DND-41 (cell line): ENCODE measurements around the gene ZC3H13.
"Not testable (repeated sequence)": the region's sequence is repeated elsewhere in the genome, so short reads cannot be mapped to it uniquely, and the experiment has no call there.

Experiments
- ATAC-seq: fragments of 200-7000 bp; cut with Tn5 transposase; 3 replicates; pipeline ENCODE4 v1.9.1; 2021; ENCODE audit warnings: low read depth; ENCODE audit not compliant: insufficient read depth
- DNase-seq: peaks from one replicate; pipeline ENCODE4 v3.0.0-alpha.2; 2020
- H2AFZ ChIP-seq: 2 replicates; pipeline ENCODE4 v1.6.0; 2012; ENCODE audit warnings: low read depth, low read length
- H3K27ac ChIP-seq: 2 replicates; pipeline ENCODE4 v1.5.1; 2012; ENCODE audit warnings: low read length, inconsistent platforms
- H3K27me3 ChIP-seq: fragments of 200-600 bp; sonication (generic); 2 replicates; pipeline ENCODE4 v1.6.0; 2012; ENCODE audit warnings: low read length, mild to moderate bottlenecking, inconsistent platforms; ENCODE audit not compliant: insufficient read depth, poor library complexity
- H3K36me3 ChIP-seq: 2 replicates; pipeline ENCODE4 v1.5.1; 2012; ENCODE audit warnings: low read length, inconsistent platforms; ENCODE audit not compliant: insufficient read depth
- H3K4me1 ChIP-seq: 2 replicates; pipeline ENCODE4 v1.5.1; 2012; ENCODE audit warnings: mild to moderate bottlenecking, low read length; ENCODE audit not compliant: insufficient read depth
- H3K4me2 ChIP-seq: 2 replicates; pipeline ENCODE4 v1.6.0; 2012; ENCODE audit warnings: mild to moderate bottlenecking, moderate library complexity, low read length, inconsistent platforms; ENCODE audit not compliant: insufficient read depth
- H3K4me3 ChIP-seq, 2 experiments: fragments of 200-600 bp in 1 of 2; shearing (Covaris generic) in 1 of 2; 2 replicates each; pipeline ENCODE4 v1.5.1; 2012 to 2016; ENCODE audit warnings: inconsistent platforms in 2 of 2, low read length in 2 of 2, mild to moderate bottlenecking in 2 of 2, low read depth in 1 of 2, moderate library complexity in 1 of 2
- H3K79me2 ChIP-seq: 2 replicates; pipeline ENCODE4 v1.6.0; 2012; ENCODE audit warnings: low read length, inconsistent platforms; ENCODE audit not compliant: insufficient read depth
- H3K9ac ChIP-seq: 2 replicates; pipeline ENCODE4 v1.6.0; 2012; ENCODE audit warnings: low read depth, mild to moderate bottlenecking, inconsistent platforms, low read length, moderate library complexity
- H3K9me3 ChIP-seq: 2 replicates; pipeline ENCODE4 v1.5.1; 2012; ENCODE audit warnings: low read length, moderate library complexity, mild to moderate bottlenecking, inconsistent platforms; ENCODE audit not compliant: insufficient read depth, severe bottlenecking
- H4K20me1 ChIP-seq: 2 replicates; pipeline ENCODE4 v1.6.0; 2012; ENCODE audit warnings: low read length; ENCODE audit not compliant: insufficient read depth
- EZH2 ChIP-seq: IDR thresholded peaks from 3 replicates; pipeline ENCODE4 v1.6.1; 2012; ENCODE audit warnings: borderline replicate concordance, low read depth, mild to moderate bottlenecking, moderate library complexity, low read length, inconsistent platforms; ENCODE audit not compliant: severe bottlenecking
- TF ChIP-seq, protein P1 (sequence below): IDR thresholded peaks from 2 replicates; pipeline ENCODE4 v1.5.1; 2012; ENCODE audit warnings: borderline replicate concordance, low read length, moderate library complexity, mild to moderate bottlenecking; ENCODE audit not compliant: poor library complexity, severe bottlenecking; ENCODE audit errors: extremely low read depth

Gene ZC3H13

DNA sequence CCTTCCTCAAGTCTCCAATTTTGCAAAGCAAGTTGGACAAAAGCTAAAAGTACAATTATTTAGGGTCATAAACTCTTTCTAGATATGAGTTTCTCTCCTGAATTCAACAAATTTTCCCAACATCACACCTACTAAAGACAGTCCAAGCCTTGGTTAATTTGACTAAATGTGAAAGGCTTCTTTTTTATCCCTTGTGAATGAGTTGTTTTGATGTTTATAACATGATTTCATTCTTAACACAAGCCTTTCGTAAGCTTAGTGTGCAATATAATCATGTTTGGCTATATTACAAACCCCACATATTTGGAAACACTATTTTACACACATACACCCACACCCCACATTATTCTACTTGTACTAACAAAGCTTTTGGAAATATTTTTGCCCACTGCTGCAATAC, 57.3 kb downstream of the ZC3H13 start:
- DNase-seq (no peak), ATAC-seq (no peak)
- H3K36me3 ChIP-seq: peaks cover 44% of the 10 kb centered on the region
- H3K79me2 ChIP-seq: no peaks in the 10 kb centered on the region
- H4K20me1 ChIP-seq: no peaks in the 10 kb centered on the region
- no peak overlapping the region for H3K9ac ChIP-seq
- H3K4me3 ChIP-seq: no peak overlapping the region
- no peaks in the 10 kb centered on the region for H3K27me3 ChIP-seq
- no peak overlapping the region for H3K27ac ChIP-seq
- no peaks in the 10 kb centered on the region for H3K9me3 ChIP-seq
- TF ChIP-seq EZH2: no peak
- TF ChIP-seq, protein P1, sequence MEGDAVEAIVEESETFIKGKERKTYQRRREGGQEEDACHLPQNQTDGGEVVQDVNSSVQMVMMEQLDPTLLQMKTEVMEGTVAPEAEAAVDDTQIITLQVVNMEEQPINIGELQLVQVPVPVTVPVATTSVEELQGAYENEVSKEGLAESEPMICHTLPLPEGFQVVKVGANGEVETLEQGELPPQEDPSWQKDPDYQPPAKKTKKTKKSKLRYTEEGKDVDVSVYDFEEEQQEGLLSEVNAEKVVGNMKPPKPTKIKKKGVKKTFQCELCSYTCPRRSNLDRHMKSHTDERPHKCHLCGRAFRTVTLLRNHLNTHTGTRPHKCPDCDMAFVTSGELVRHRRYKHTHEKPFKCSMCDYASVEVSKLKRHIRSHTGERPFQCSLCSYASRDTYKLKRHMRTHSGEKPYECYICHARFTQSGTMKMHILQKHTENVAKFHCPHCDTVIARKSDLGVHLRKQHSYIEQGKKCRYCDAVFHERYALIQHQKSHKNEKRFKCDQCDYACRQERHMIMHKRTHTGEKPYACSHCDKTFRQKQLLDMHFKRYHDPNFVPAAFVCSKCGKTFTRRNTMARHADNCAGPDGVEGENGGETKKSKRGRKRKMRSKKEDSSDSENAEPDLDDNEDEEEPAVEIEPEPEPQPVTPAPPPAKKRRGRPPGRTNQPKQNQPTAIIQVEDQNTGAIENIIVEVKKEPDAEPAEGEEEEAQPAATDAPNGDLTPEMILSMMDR: no peak
- H3K4me2 ChIP-seq: no peak overlapping the region
- H2AFZ ChIP-seq: no peak overlapping the region
- no peaks in the 10 kb centered on the region for H3K4me1 ChIP-seq

- Histone ChIP-seq H3K9me3 (no peaks in the 10 kb centered on the region), H3K27ac (no peak overlapping the region), H3K36me3 (peaks cover 39% of the 10 kb centered on the region), H3K27me3 (no peaks in the 10 kb centered on the region), H3K4me3 (no peak overlapping the region), H2AFZ (no peak overlapping the region), H3K4me1 (no peaks in the 10 kb centered on the region), H3K79me2 (no peaks in the 10 kb centered on the region), H4K20me1 (no peaks in the 10 kb centered on the region), H3K4me2 (no peak overlapping the region), H3K9ac (no peak overlapping the region)
- TF ChIP-seq, protein P1: no peak
- TF ChIP-seq EZH2: no peak
- DNase-seq (no peak), ATAC-seq (no peak)
These were observed 57.8 kb downstream of the ZC3H13 start for GRCh38 chr13:45994752-45995151.

GRCh38 chr13:45989607-45990006, 62.9 kb downstream of the ZC3H13 start:
- no peak overlapping the region for H3K27ac ChIP-seq
- DNase-seq: no peak
- no peaks in the 10 kb centered on the region for H3K79me2 ChIP-seq
- H3K9ac ChIP-seq: no peak overlapping the region
- TF ChIP-seq EZH2: no peak
- TF ChIP-seq, protein P1: no peak
- H3K4me2 ChIP-seq: no peak overlapping the region
- no peaks in the 10 kb centered on the region for H3K4me1 ChIP-seq
- no peaks in the 10 kb centered on the region for H4K20me1 ChIP-seq
- no peaks in the 10 kb centered on the region for H3K9me3 ChIP-seq
- no peak overlapping the region for H2AFZ ChIP-seq
- no peak overlapping the region for H3K4me3 ChIP-seq
- ATAC-seq: no peak
- H3K36me3 ChIP-seq: peaks cover 54% of the 10 kb centered on the region
- no peaks in the 10 kb centered on the region for H3K27me3 ChIP-seq

GRCh38 chr13:45981127-45981526, 71.4 kb downstream of the ZC3H13 start:
- not testable (repeated sequence) for H3K4me2 ChIP-seq, ATAC-seq, H3K4me1 ChIP-seq, H3K27ac ChIP-seq, H3K9me3 ChIP-seq, H3K27me3 ChIP-seq, H3K79me2 ChIP-seq, H2AFZ ChIP-seq, H4K20me1 ChIP-seq, H3K4me3 ChIP-seq, H3K9ac ChIP-seq, DNase-seq
- peaks cover 67% of the 10 kb centered on the region for H3K36me3 ChIP-seq
